Measurements from ENCODE around the gene GRHL1.
"Not testable (repeated sequence)": the region's sequence is repeated elsewhere in the genome, so short reads cannot be mapped to it uniquely, and the experiment has no call there.

GRHL1 gene

DNA sequence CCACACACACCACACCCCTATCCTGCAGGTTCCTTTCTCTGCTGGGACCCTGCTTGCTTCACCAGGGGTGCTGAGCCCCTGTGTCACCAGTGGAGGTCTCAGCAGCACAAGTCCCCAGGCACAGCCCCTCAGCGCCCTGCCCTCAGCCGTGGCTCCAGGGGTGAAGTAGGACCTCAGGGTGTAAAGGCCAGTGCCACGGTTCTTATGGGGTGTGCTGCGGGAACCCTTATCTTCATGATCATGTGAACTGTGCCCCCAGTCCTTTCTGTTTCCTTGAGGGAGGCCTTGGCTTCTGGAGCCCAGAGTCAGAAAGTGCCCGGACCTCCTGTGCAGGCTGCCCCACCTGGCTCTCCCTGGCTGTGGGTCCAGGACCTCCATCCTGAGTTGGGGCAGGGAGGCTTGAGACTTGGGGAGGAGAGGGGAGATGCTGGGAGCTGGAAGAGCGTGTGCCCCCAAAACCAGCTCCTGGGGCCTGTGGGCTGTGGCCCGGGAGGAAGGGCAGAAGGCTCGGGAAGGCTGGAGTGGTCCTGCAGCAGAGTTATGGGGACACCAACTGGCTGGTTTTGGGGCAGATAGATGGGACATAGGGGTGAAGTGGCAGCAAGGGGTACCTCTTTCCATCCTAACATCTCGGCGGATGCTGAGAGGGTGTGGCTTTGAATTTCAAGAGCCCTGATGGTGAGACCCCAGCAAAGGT, 71.6 kb downstream of the GRHL1 start:
- no peaks in the 10 kb centered on the region for H3K9me3 ChIP-seq (ENCODE audit: control insufficient read depth, low read length)
- no peaks in the 10 kb centered on the region for H3K27me3 ChIP-seq (ENCODE audit: control insufficient read depth, insufficient read depth, low read length, poor library complexity, severe bottlenecking)
- no peaks in the 10 kb centered on the region for H3K36me3 ChIP-seq (ENCODE audit: control insufficient read depth, insufficient read depth, low read length)
- WGBS, 2 experiments: 89 to 92% methylated on average over 10 of the region's 10 CpGs
- peaks cover under 1% of the 10 kb centered on the region for H3K4me1 ChIP-seq (ENCODE audit: control insufficient read depth, insufficient read depth, low read length)
- no peak overlapping the region for H3K4me3 ChIP-seq (ENCODE audit: insufficient read depth, low read depth, low read length)
- H3K27ac ChIP-seq (ENCODE audit: insufficient read depth, low read depth, low read length, poor library complexity, severe bottlenecking): no peak overlapping the region

- Histone ChIP-seq H3K27ac (ENCODE audit: insufficient read depth, low read depth, low read length, poor library complexity, severe bottlenecking) (no peak overlapping the region), H3K4me1 (ENCODE audit: control insufficient read depth, insufficient read depth, low read length) (peaks cover 23% of the 10 kb centered on the region), H3K27me3 (ENCODE audit: control insufficient read depth, insufficient read depth, low read length, poor library complexity, severe bottlenecking) (no peaks in the 10 kb centered on the region), H3K4me3 (ENCODE audit: insufficient read depth, low read depth, low read length) (no peak overlapping the region), H3K36me3 (ENCODE audit: control insufficient read depth, insufficient read depth, low read length) (no peaks in the 10 kb centered on the region), H3K9me3 (ENCODE audit: control insufficient read depth, low read length) (no peaks in the 10 kb centered on the region)
- 94 to 95% methylated on average over 8 of the region's 8 CpGs for WGBS, 2 experiments
Measured at GRCh38 chr2:10026940-10027569, 75.6 kb downstream of the GRHL1 start.

DNA sequence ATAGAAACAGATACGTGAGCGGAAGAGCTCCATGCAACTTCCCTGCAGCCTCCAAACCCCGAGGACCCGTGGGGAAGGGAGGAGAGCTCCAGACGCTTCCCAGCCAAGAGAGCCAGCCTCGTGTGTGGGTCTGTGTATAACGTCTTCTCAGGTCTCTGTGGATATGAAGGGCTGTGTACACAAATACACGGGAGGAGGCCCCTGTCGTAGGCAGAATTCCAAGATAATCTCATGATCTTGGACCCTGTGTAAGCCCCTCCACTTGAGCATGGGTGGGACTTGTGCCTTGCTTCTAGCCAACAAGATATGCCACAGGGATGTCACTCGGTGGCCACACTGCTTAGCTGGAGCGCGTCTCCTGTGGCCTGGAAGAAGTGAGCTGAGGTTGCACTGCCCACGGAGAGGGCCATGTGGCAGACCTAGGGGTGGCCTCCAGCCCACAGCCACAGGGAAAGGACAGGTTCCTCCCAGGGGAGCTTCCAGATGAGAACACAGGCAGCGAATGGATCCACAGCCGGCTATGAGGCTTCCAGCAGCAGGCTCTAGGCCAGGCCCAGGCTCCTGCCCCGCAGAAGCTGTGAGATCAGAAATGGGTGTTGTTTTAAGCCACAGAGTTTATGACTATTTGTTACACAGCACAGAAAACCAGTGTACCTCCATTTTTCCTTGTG, 76.3 kb downstream of the GRHL1 start:
- Histone ChIP-seq H3K4me3 (ENCODE audit: insufficient read depth, low read depth, low read length) (no peak overlapping the region), H3K27ac (ENCODE audit: insufficient read depth, low read depth, low read length, poor library complexity, severe bottlenecking) (no peak overlapping the region), H3K9me3 (ENCODE audit: control insufficient read depth, low read length) (no peaks in the 10 kb centered on the region), H3K36me3 (ENCODE audit: control insufficient read depth, insufficient read depth, low read length) (no peaks in the 10 kb centered on the region), H3K4me1 (ENCODE audit: control insufficient read depth, insufficient read depth, low read length) (peaks cover 23% of the 10 kb centered on the region), H3K27me3 (ENCODE audit: control insufficient read depth, insufficient read depth, low read length, poor library complexity, severe bottlenecking) (no peaks in the 10 kb centered on the region)
- 95 to 96% methylated on average over 16 of the region's 16 CpGs for WGBS, 2 experiments

GRCh38 chr2:10028407-10028987, 77.0 kb downstream of the GRHL1 start:
- H3K9me3 ChIP-seq (ENCODE audit: control insufficient read depth, low read length): no peaks in the 10 kb centered on the region
- 64 to 68% methylated on average over 16 of the region's 16 CpGs for WGBS, 2 experiments
- peaks cover 23% of the 10 kb centered on the region for H3K4me1 ChIP-seq (ENCODE audit: control insufficient read depth, insufficient read depth, low read length)
- H3K4me3 ChIP-seq (ENCODE audit: insufficient read depth, low read depth, low read length): no peak overlapping the region
- H3K27me3 ChIP-seq (ENCODE audit: control insufficient read depth, insufficient read depth, low read length, poor library complexity, severe bottlenecking): no peaks in the 10 kb centered on the region
- H3K27ac ChIP-seq (ENCODE audit: insufficient read depth, low read depth, low read length, poor library complexity, severe bottlenecking): no peak overlapping the region
- H3K36me3 ChIP-seq (ENCODE audit: control insufficient read depth, insufficient read depth, low read length): no peaks in the 10 kb centered on the region

- 29% methylated on average over 26 of the region's 26 CpGs for WGBS, 2 experiments
- H3K4me1 ChIP-seq (ENCODE audit: control insufficient read depth, insufficient read depth, low read length): peaks cover 23% of the 10 kb centered on the region
- H3K27me3 ChIP-seq (ENCODE audit: control insufficient read depth, insufficient read depth, low read length, poor library complexity, severe bottlenecking): no peaks in the 10 kb centered on the region
- H3K27ac ChIP-seq (ENCODE audit: insufficient read depth, low read depth, low read length, poor library complexity, severe bottlenecking): no peak overlapping the region
- H3K9me3 ChIP-seq (ENCODE audit: control insufficient read depth, low read length): no peaks in the 10 kb centered on the region
- H3K4me3 ChIP-seq (ENCODE audit: insufficient read depth, low read depth, low read length): no peak overlapping the region
- no peaks in the 10 kb centered on the region for H3K36me3 ChIP-seq (ENCODE audit: control insufficient read depth, insufficient read depth, low read length)
Measured at GRCh38 chr2:10028988-10029874, 77.7 kb downstream of the GRHL1 start.

GRCh38 chr2:10029875-10030223, 78.4 kb downstream of the GRHL1 start:
- Histone ChIP-seq H3K27ac (ENCODE audit: insufficient read depth, low read depth, low read length, poor library complexity, severe bottlenecking) (no peak overlapping the region), H3K36me3 (ENCODE audit: control insufficient read depth, insufficient read depth, low read length) (no peaks in the 10 kb centered on the region), H3K4me3 (ENCODE audit: insufficient read depth, low read depth, low read length) (no peak overlapping the region), H3K27me3 (ENCODE audit: control insufficient read depth, insufficient read depth, low read length, poor library complexity, severe bottlenecking) (no peaks in the 10 kb centered on the region), H3K4me1 (ENCODE audit: control insufficient read depth, insufficient read depth, low read length) (peaks cover 23% of the 10 kb centered on the region), H3K9me3 (ENCODE audit: control insufficient read depth, low read length) (no peaks in the 10 kb centered on the region)
- 84% methylated on average over 7 of the region's 7 CpGs for WGBS, 2 experiments

- no peak overlapping the region for H3K4me3 ChIP-seq (ENCODE audit: insufficient read depth, low read depth, low read length)
- H3K27ac ChIP-seq (ENCODE audit: insufficient read depth, low read depth, low read length, poor library complexity, severe bottlenecking): no peak overlapping the region
- no peaks in the 10 kb centered on the region for H3K9me3 ChIP-seq (ENCODE audit: control insufficient read depth, low read length)
- no peaks in the 10 kb centered on the region for H3K36me3 ChIP-seq (ENCODE audit: control insufficient read depth, insufficient read depth, low read length)
- peaks cover 23% of the 10 kb centered on the region for H3K4me1 ChIP-seq (ENCODE audit: control insufficient read depth, insufficient read depth, low read length)
- WGBS, 2 experiments: 70 to 77% methylated on average over 9 of the region's 9 CpGs
- H3K27me3 ChIP-seq (ENCODE audit: control insufficient read depth, insufficient read depth, low read length, poor library complexity, severe bottlenecking): no peaks in the 10 kb centered on the region
Measured at GRCh38 chr2:10030311-10030736, 78.8 kb downstream of the GRHL1 start.

GRCh38 chr2:10030798-10031197, 79.3 kb downstream of the GRHL1 start:
- H3K36me3 ChIP-seq (ENCODE audit: control insufficient read depth, insufficient read depth, low read length); H3K27ac ChIP-seq (ENCODE audit: insufficient read depth, low read depth, low read length, poor library complexity, severe bottlenecking); H3K9me3 ChIP-seq (ENCODE audit: control insufficient read depth, low read length); H3K4me3 ChIP-seq (ENCODE audit: insufficient read depth, low read depth, low read length); H3K27me3 ChIP-seq (ENCODE audit: control insufficient read depth, insufficient read depth, low read length, poor library complexity, severe bottlenecking): not testable (repeated sequence)
- 90 to 92% methylated on average over 8 of the region's 8 CpGs for WGBS, 2 experiments
- peaks cover 23% of the 10 kb centered on the region for H3K4me1 ChIP-seq (ENCODE audit: control insufficient read depth, insufficient read depth, low read length)

- Histone ChIP-seq H3K27ac (ENCODE audit: insufficient read depth, low read depth, low read length, poor library complexity, severe bottlenecking) (no peak overlapping the region), H3K4me3 (ENCODE audit: insufficient read depth, low read depth, low read length) (no peak overlapping the region), H3K36me3 (ENCODE audit: control insufficient read depth, insufficient read depth, low read length) (no peaks in the 10 kb centered on the region), H3K4me1 (ENCODE audit: control insufficient read depth, insufficient read depth, low read length) (peaks cover 23% of the 10 kb centered on the region), H3K27me3 (ENCODE audit: control insufficient read depth, insufficient read depth, low read length, poor library complexity, severe bottlenecking) (no peaks in the 10 kb centered on the region), H3K9me3 (ENCODE audit: control insufficient read depth, low read length) (no peaks in the 10 kb centered on the region)
- 87 to 88% methylated on average over 20 of the region's 20 CpGs for WGBS, 2 experiments
Measured at GRCh38 chr2:10031886-10032745, 80.6 kb downstream of the GRHL1 start.

All from ectodermal cell (in vitro differentiated cells).